PFSK-1 (cell line): ENCODE measurements around the gene OPN4.

Experiments used
- FOXP2 ChIP-seq: optimal IDR thresholded peaks from 2 replicates; pipeline ENCODE3; 2011; ENCODE audit warnings: borderline replicate concordance, control low read depth, inconsistent platforms; ENCODE audit not compliant: insufficient read depth; ENCODE audit errors: extremely low read length, extremely low read depth
- POLR2AphosphoS5 ChIP-seq: IDR thresholded peaks from 2 replicates; pipeline ENCODE4 v1.6.1; 2012; ENCODE audit warnings: low read depth, mild to moderate bottlenecking, control low read depth, low read length, moderate library complexity
- REST ChIP-seq, 2 experiments: IDR thresholded peaks; 2 replicates each; pipeline versions ENCODE4 v1.6.1 to v1.8.0; 2011 to 2012; ENCODE audit warnings: low read depth in 2 of 2, low read length in 2 of 2, control low read depth in 1 of 2, inconsistent platforms in 1 of 2, mild to moderate bottlenecking in 1 of 2, moderate library complexity in 1 of 2; ENCODE audit not compliant: insufficient read depth in 1 of 2
- SIN3A ChIP-seq: IDR thresholded peaks from 2 replicates; pipeline ENCODE4 v1.6.1; 2012; ENCODE audit warnings: mild to moderate bottlenecking, low read length, moderate library complexity, borderline replicate concordance; ENCODE audit not compliant: insufficient read depth
- TAF1 ChIP-seq: IDR thresholded peaks from 2 replicates; pipeline ENCODE4 v1.6.1; 2012; ENCODE audit warnings: low read length, control low read depth, borderline replicate concordance; ENCODE audit not compliant: insufficient read depth

OPN4 gene

GRCh38 chr10:86661161-86662025, 7.0 kb downstream of the OPN4 start:
- TF ChIP-seq SIN3A (no peak), TAF1 (no peak), FOXP2 (no peak), REST (IDR thresholded peaks at IDR 0.05; ENCODE audit: insufficient read depth in 1 of 2, low read depth in 2 of 2, low read length in 2 of 2) (no peak), POLR2AphosphoS5 (no peak)

GRCh38 chr10:86662186-86663045, 8.1 kb downstream of the OPN4 start:
- TF ChIP-seq REST (IDR thresholded peaks at IDR 0.05; ENCODE audit: insufficient read depth in 1 of 2, low read depth in 2 of 2, low read length in 2 of 2) (no peak), TAF1 (no peak), FOXP2 (no peak), SIN3A (no peak), POLR2AphosphoS5 (no peak)

- no peak for TF ChIP-seq POLR2AphosphoS5
Observed at GRCh38 chr10:86663046-86663345, 8.6 kb downstream of the OPN4 start.

- TF ChIP-seq POLR2AphosphoS5 (no peak), TAF1 (no peak), FOXP2 (no peak), REST (IDR thresholded peaks at IDR 0.05; ENCODE audit: insufficient read depth in 1 of 2, low read depth in 2 of 2, low read length in 2 of 2) (no peak), SIN3A (no peak)
Observed at GRCh38 chr10:86663576-86664339, 9.4 kb downstream of the OPN4 start.

GRCh38 chr10:86664341-86665217, 10.2 kb downstream of the OPN4 start:
- TF ChIP-seq POLR2AphosphoS5 (no peak), REST (IDR thresholded peaks at IDR 0.05; ENCODE audit: insufficient read depth in 1 of 2, low read depth in 2 of 2, low read length in 2 of 2) (no peak), TAF1 (no peak)
